DND-41 (cell line): ENCODE data around the gene TBCK.

Source experiments
- ATAC-seq: fragments of 200-7000 bp; cut with Tn5 transposase; 3 replicates; pipeline ENCODE4 v1.9.1; 2021; ENCODE audit warnings: low read depth; ENCODE audit not compliant: insufficient read depth
- DNase-seq: peaks from one replicate; pipeline ENCODE4 v3.0.0-alpha.2; 2020
- H2AFZ ChIP-seq: 2 replicates; pipeline ENCODE4 v1.6.0; 2012; ENCODE audit warnings: low read depth, low read length
- H3K27ac ChIP-seq: 2 replicates; pipeline ENCODE4 v1.5.1; 2012; ENCODE audit warnings: low read length, inconsistent platforms
- H3K27me3 ChIP-seq: fragments of 200-600 bp; sonication (generic); 2 replicates; pipeline ENCODE4 v1.6.0; 2012; ENCODE audit warnings: low read length, mild to moderate bottlenecking, inconsistent platforms; ENCODE audit not compliant: insufficient read depth, poor library complexity
- H3K36me3 ChIP-seq: 2 replicates; pipeline ENCODE4 v1.5.1; 2012; ENCODE audit warnings: low read length, inconsistent platforms; ENCODE audit not compliant: insufficient read depth
- H3K4me1 ChIP-seq: 2 replicates; pipeline ENCODE4 v1.5.1; 2012; ENCODE audit warnings: mild to moderate bottlenecking, low read length; ENCODE audit not compliant: insufficient read depth
- H3K4me2 ChIP-seq: 2 replicates; pipeline ENCODE4 v1.6.0; 2012; ENCODE audit warnings: mild to moderate bottlenecking, moderate library complexity, low read length, inconsistent platforms; ENCODE audit not compliant: insufficient read depth
- H3K4me3 ChIP-seq, 2 experiments: fragments of 200-600 bp in 1 of 2; shearing (Covaris generic) in 1 of 2; 2 replicates each; pipeline ENCODE4 v1.5.1; 2012 to 2016; ENCODE audit warnings: inconsistent platforms in 2 of 2, low read length in 2 of 2, mild to moderate bottlenecking in 2 of 2, low read depth in 1 of 2, moderate library complexity in 1 of 2
- H3K79me2 ChIP-seq: 2 replicates; pipeline ENCODE4 v1.6.0; 2012; ENCODE audit warnings: low read length, inconsistent platforms; ENCODE audit not compliant: insufficient read depth
- H3K9ac ChIP-seq: 2 replicates; pipeline ENCODE4 v1.6.0; 2012; ENCODE audit warnings: low read depth, mild to moderate bottlenecking, inconsistent platforms, low read length, moderate library complexity
- H3K9me3 ChIP-seq: 2 replicates; pipeline ENCODE4 v1.5.1; 2012; ENCODE audit warnings: low read length, moderate library complexity, mild to moderate bottlenecking, inconsistent platforms; ENCODE audit not compliant: insufficient read depth, severe bottlenecking
- H4K20me1 ChIP-seq: 2 replicates; pipeline ENCODE4 v1.6.0; 2012; ENCODE audit warnings: low read length; ENCODE audit not compliant: insufficient read depth
- CTCF ChIP-seq: IDR thresholded peaks from 2 replicates; pipeline ENCODE4 v1.5.1; 2012; ENCODE audit warnings: borderline replicate concordance, low read length, moderate library complexity, mild to moderate bottlenecking; ENCODE audit not compliant: poor library complexity, severe bottlenecking; ENCODE audit errors: extremely low read depth
- EZH2 ChIP-seq: IDR thresholded peaks from 3 replicates; pipeline ENCODE4 v1.6.1; 2012; ENCODE audit warnings: borderline replicate concordance, low read depth, mild to moderate bottlenecking, moderate library complexity, low read length, inconsistent platforms; ENCODE audit not compliant: severe bottlenecking

TBCK gene

GRCh38 chr4:106261980-106262379 lies 54.0 kb downstream of the TBCK start:
- Histone ChIP-seq H3K27me3 (no peaks in the 10 kb centered on the region), H3K4me3 (no peak overlapping the region), H3K4me2 (no peak overlapping the region), H3K9me3 (no peaks in the 10 kb centered on the region), H4K20me1 (no peaks in the 10 kb centered on the region), H3K27ac (no peak overlapping the region), H3K4me1 (no peaks in the 10 kb centered on the region), H2AFZ (no peak overlapping the region), H3K9ac (no peak overlapping the region), H3K36me3 (no peaks in the 10 kb centered on the region), H3K79me2 (no peaks in the 10 kb centered on the region)
- ATAC-seq (no peak), DNase-seq (no peak)
- no peak for TF ChIP-seq CTCF
- no peak for TF ChIP-seq EZH2

DNA sequence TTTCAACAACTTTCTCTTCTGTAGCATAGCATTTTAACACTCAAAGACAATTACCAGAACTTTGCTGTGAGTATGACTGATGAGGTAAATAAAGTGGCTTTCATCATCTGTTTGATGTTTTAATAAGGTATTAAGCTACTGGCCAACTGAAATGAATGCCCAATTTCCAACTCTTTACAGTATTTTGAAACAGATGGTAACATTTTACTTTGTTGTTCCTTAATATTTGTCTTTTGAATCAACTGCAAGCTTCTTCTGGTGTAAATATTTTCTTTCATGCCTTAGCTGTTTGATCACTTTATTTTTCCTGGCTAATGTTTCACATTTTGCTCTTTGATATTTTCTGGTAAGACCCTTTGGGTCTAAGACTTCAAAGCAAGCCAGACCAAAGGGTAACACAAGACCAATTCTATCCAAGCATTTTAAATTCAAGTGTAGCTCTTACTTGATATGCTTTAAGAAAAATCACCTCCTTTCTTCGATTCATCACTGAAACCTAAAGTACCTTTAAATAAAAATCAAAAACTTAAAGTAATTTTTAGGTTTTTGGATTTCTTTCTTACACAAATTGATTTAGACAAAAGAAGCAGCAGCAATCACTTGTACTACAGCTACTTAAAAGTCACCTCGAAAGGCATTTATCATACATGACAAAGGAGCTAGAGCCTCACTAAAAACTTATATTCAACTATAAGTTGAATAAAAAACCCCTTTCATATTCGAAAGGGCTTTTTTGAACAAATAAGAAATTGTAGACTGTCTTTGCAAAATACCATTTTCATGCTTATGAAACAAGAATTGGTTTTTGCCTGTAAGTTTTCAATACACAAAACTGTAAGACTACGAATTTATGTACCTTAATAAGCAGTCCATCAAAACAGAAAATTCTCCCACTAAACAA lies 57.6 kb downstream of the TBCK start:
- no peak overlapping the region for H3K4me2 ChIP-seq
- H3K79me2 ChIP-seq: no peaks in the 10 kb centered on the region
- H3K27me3 ChIP-seq: no peaks in the 10 kb centered on the region
- no peaks in the 10 kb centered on the region for H4K20me1 ChIP-seq
- H3K9ac ChIP-seq: no peak overlapping the region
- no peaks in the 10 kb centered on the region for H3K4me1 ChIP-seq
- DNase-seq (no peak), ATAC-seq (no peak)
- H3K27ac ChIP-seq: no peak overlapping the region
- peaks cover 3% of the 10 kb centered on the region for H3K9me3 ChIP-seq
- no peak overlapping the region for H3K4me3 ChIP-seq
- TF ChIP-seq CTCF (no peak), EZH2 (no peak)
- H2AFZ ChIP-seq: no peak overlapping the region
- peaks cover 16% of the 10 kb centered on the region for H3K36me3 ChIP-seq

GRCh38 chr4:106256190-106256589 lies 59.8 kb downstream of the TBCK start:
- H3K79me2 ChIP-seq: no peaks in the 10 kb centered on the region
- H3K4me3 ChIP-seq: no peak overlapping the region
- H3K9ac ChIP-seq: no peak overlapping the region
- no peak overlapping the region for H3K27ac ChIP-seq
- no peaks in the 10 kb centered on the region for H3K4me1 ChIP-seq
- no peaks in the 10 kb centered on the region for H4K20me1 ChIP-seq
- TF ChIP-seq CTCF: no peak
- no peak for TF ChIP-seq EZH2
- DNase-seq (no peak), ATAC-seq (no peak)
- peaks cover 3% of the 10 kb centered on the region for H3K9me3 ChIP-seq
- no peak overlapping the region for H2AFZ ChIP-seq
- H3K36me3 ChIP-seq: peaks cover 16% of the 10 kb centered on the region
- H3K27me3 ChIP-seq: no peaks in the 10 kb centered on the region
- no peak overlapping the region for H3K4me2 ChIP-seq
